HFFc6 (cell line): ENCODE results near the gene LAMA3. TPM values are rescaled to one million over a fixed set of nuclear protein-coding genes. Genes with fewer than 3 reads are reported as not detected.
A peak's percentile ranks its signal among the peaks of the same experiment; 100 is the strongest.

Experiments
- DNase-seq: peaks from one replicate; pipeline ENCODE4 v3.0.0-alpha.2; 2018
- H3K27ac Mint-ChIP-seq: 2 replicates; pipeline ENCODE4 v1.8.0; 2020; ENCODE audit warnings: mild to moderate bottlenecking, mixed read lengths
- H3K27me3 Mint-ChIP-seq: 2 replicates; pipeline ENCODE4 v1.8.0; 2021; ENCODE audit warnings: mild to moderate bottlenecking, moderate library complexity, mixed read lengths; ENCODE audit not compliant: insufficient read depth
- H3K36me3 Mint-ChIP-seq: 2 replicates; pipeline ENCODE4 v1.8.0; 2021; ENCODE audit warnings: low read depth, mixed read lengths
- H3K4me1 Mint-ChIP-seq: 2 replicates; pipeline ENCODE4 v1.8.0; 2020; ENCODE audit warnings: low read depth, mixed read lengths
- H3K4me3 Mint-ChIP-seq: 2 replicates; pipeline ENCODE4 v1.8.0; 2020; ENCODE audit warnings: mild to moderate bottlenecking, moderate library complexity, mixed read lengths
- H3K9me3 Mint-ChIP-seq: 2 replicates; pipeline ENCODE4 v1.8.0; 2020; ENCODE audit warnings: mild to moderate bottlenecking, mixed read lengths
- CTCF ChIP-seq: fragments of 200-600 bp; sonication (generic); IDR thresholded peaks from 2 replicates; pipeline ENCODE4 v1.5.0; 2021; ENCODE audit warnings: antibody characterized with exemption, mild to moderate bottlenecking
- total RNA-seq, 6 experiments: library from RNA; stranded (reverse); fragmentation: NEBNext Ultra II Directional; extraction: Animal tissue kit (Norgen Biotek cat#: 25700); gene quantifications; 2 replicates in 1 of 6; 3 replicates in 5 of 6; pipeline ENCODE4 v1.2.3, GENCODE V29; 2021

The LAMA3 gene
- total RNA-seq, 6 experiments from 2014 or later = 0.46 to 1.6 (median 0.54) TPM

DNA sequence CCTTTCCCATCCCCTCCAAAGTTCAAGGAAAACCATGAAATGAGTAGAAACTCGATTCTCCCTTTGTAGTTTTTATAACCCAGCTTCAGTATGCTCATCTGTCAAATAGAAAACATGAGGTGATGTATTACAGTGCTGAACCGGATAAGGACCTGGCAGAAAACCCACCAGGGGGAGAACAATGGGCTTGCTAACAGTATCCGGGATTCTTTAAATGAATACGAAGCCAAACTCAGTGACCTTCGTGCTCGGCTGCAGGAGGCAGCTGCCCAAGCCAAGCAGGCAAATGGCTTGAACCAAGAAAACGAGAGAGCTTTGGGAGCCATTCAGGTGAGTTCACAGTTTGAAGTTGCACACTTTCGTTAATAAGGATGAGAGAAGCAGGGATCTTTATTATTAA is 211.7 kb downstream of the LAMA3 start:
- H3K9me3 Mint-ChIP-seq = no peaks in the 10 kb centered on the region

DNA sequence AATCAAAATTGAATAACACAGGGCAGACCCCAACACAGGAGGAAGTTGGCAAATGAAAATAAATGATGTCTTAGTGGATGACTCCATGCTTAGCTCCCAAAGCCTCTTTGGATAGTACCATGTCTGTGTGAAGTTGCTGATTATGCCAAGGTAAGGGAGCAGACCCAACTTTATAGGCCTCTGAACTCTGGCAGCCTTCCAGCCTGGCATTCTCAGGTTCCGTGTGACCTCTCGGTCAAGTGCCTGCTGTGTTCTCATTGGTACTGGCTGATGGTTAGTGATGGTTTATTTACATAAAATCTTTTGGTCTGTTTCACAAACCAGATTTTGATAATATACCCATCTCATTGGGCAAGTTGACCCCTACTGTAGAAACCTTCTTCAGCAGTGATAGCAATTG is 213.1 kb downstream of the LAMA3 start:
- peaks cover 2% of the 10 kb centered on the region; the same call in 1 of the 2 replicates for H3K27me3 Mint-ChIP-seq
- H3K4me1 Mint-ChIP-seq = peaks cover 11% of the 10 kb centered on the region
- H3K9me3 Mint-ChIP-seq = no peaks in the 10 kb centered on the region
- H3K4me3 Mint-ChIP-seq = no peak overlapping the region
- no peaks in the 10 kb centered on the region for H3K36me3 Mint-ChIP-seq
- TF ChIP-seq CTCF = no peak
- no peak overlapping the region for H3K27ac Mint-ChIP-seq
- no peak for DNase-seq

More for the DNA sequence above, 211.7 kb downstream of the LAMA3 start:
- H3K4me1 Mint-ChIP-seq = no peaks in the 10 kb centered on the region
- DNase-seq = no peak
- no peak overlapping the region for H3K4me3 Mint-ChIP-seq
- no peak overlapping the region for H3K27ac Mint-ChIP-seq
- H3K27me3 Mint-ChIP-seq = peaks cover 2% of the 10 kb centered on the region
- no peaks in the 10 kb centered on the region for H3K36me3 Mint-ChIP-seq
- no peak for TF ChIP-seq CTCF

GRCh38 chr18:23903971-23904370 is 214.7 kb downstream of the LAMA3 start:
- Mint-ChIP-seq H3K36me3 (no peaks in the 10 kb centered on the region), H3K27me3 (peaks cover 2% of the 10 kb centered on the region; the same call in 1 of the 2 replicates), H3K9me3 (no peaks in the 10 kb centered on the region), H3K27ac (no peak overlapping the region), H3K4me1 (peaks cover 11% of the 10 kb centered on the region), H3K4me3 (no peak overlapping the region)
- DNase-seq = no peak
- TF ChIP-seq CTCF = no peak

- no peaks in the 10 kb centered on the region for H3K36me3 Mint-ChIP-seq
- DNase-seq = peak; percentile 45
- H3K4me3 Mint-ChIP-seq = no peak overlapping the region
- H3K27ac Mint-ChIP-seq = peak overlapping the region; percentile 27; the same call in 1 of the 2 replicates
- peaks cover 11% of the 10 kb centered on the region for H3K4me1 Mint-ChIP-seq
- no peaks in the 10 kb centered on the region for H3K9me3 Mint-ChIP-seq
- no peaks in the 10 kb centered on the region for H3K27me3 Mint-ChIP-seq
- TF ChIP-seq CTCF = no peak
Measured at GRCh38 chr18:23906658-23907057, 217.4 kb downstream of the LAMA3 start.

DNA sequence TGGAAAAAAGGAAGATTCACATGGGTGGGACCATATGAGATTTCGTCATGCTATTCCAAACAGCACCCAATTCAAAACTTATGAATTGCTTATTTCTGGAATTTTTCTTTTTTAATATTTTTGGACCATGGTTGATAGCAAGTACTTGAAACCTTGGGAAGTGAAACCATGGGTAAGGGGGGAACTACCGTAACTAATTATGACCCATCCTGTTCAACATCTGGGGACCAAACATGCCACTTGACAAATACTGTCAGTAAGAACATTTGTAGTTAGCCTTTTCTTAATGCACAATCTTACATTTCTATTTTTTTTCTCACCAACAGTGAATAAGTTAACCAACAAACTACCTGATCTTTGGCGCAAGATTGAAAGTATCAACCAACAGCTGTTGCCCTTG is 219.6 kb downstream of the LAMA3 start:
- Mint-ChIP-seq H3K4me3 (no peak overlapping the region), H3K4me1 (peaks cover 22% of the 10 kb centered on the region), H3K27ac (no peak overlapping the region), H3K9me3 (no peaks in the 10 kb centered on the region), H3K36me3 (no peaks in the 10 kb centered on the region), H3K27me3 (no peaks in the 10 kb centered on the region)
- DNase-seq = no peak
- no peak for TF ChIP-seq CTCF

DNA sequence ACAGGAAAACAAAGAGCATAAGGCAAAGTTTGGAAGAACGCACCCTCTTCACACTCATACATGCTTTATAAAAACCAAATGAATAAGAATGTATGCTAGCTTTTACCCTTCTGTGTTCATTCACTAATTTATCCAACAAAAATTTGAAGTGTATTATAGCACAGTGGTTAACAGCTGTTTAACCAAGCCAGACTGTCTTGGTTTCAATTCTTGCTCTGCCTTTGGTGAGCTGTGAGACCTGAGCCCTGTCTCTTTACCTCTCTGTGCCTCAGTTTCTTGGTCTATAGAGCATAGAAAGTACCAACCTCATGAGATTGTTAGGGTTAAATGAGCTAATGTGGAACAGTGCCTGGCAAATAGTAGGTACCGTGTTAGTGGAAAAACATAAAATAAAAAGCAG is 220.8 kb downstream of the LAMA3 start:
- no peaks in the 10 kb centered on the region for H3K9me3 Mint-ChIP-seq
- TF ChIP-seq CTCF = no peak
- no peaks in the 10 kb centered on the region for H3K36me3 Mint-ChIP-seq
- H3K27me3 Mint-ChIP-seq = no peaks in the 10 kb centered on the region
- H3K4me3 Mint-ChIP-seq = no peak overlapping the region
- DNase-seq = no peak
- no peak overlapping the region for H3K27ac Mint-ChIP-seq
- H3K4me1 Mint-ChIP-seq = peaks cover 22% of the 10 kb centered on the region
